IgD-negative memory B cell (primary cell): ENCODE results near the gene GNLY. TPM values are rescaled to one million over a fixed set of nuclear protein-coding genes. Genes with fewer than 3 reads are reported as not detected.
"Not testable (repeated sequence)": the region's sequence is repeated elsewhere in the genome, so short reads cannot be mapped to it uniquely, and the experiment has no call there.

Experiments
- H3K27ac Mint-ChIP-seq, 3 donors: one replicate each; pipeline ENCODE4 v1.8.0; 2020 to 2022; ENCODE audit warnings: mild to moderate bottlenecking in 3 of 3, mixed read lengths in 3 of 3, moderate library complexity in 1 of 3
- H3K27me3 Mint-ChIP-seq: one replicate; pipeline ENCODE4 v1.8.0; 2021; ENCODE audit warnings: mixed read lengths
- H3K36me3 Mint-ChIP-seq: one replicate; pipeline ENCODE4 v1.8.0; 2020; ENCODE audit warnings: mild to moderate bottlenecking, mixed read lengths
- H3K4me1 Mint-ChIP-seq, 3 donors: one replicate each; pipeline ENCODE4 v1.8.0; 2020 to 2022; ENCODE audit warnings: mixed read lengths in 3 of 3, mild to moderate bottlenecking in 1 of 3
- H3K4me3 Mint-ChIP-seq, 4 donors: one replicate each; pipeline ENCODE4 v1.8.0; 2020 to 2022; ENCODE audit warnings: mild to moderate bottlenecking in 4 of 4, mixed read lengths in 4 of 4, moderate library complexity in 3 of 4
- H3K9me3 Mint-ChIP-seq, 3 donors: one replicate each; pipeline ENCODE4 v1.8.0; 2020 to 2021; ENCODE audit warnings: mixed read lengths in 3 of 3, mild to moderate bottlenecking in 1 of 3
- polyA plus RNA-seq: library from polyadenylated mRNA; unstranded; fragments of 300-500 nt; fragmentation: Illumina TruSeq; gene quantifications from one replicate; pipeline ENCODE4 v1.2.3, GENCODE V29; 2021

GNLY gene
- polyA plus RNA-seq: 64.8 TPM

DNA sequence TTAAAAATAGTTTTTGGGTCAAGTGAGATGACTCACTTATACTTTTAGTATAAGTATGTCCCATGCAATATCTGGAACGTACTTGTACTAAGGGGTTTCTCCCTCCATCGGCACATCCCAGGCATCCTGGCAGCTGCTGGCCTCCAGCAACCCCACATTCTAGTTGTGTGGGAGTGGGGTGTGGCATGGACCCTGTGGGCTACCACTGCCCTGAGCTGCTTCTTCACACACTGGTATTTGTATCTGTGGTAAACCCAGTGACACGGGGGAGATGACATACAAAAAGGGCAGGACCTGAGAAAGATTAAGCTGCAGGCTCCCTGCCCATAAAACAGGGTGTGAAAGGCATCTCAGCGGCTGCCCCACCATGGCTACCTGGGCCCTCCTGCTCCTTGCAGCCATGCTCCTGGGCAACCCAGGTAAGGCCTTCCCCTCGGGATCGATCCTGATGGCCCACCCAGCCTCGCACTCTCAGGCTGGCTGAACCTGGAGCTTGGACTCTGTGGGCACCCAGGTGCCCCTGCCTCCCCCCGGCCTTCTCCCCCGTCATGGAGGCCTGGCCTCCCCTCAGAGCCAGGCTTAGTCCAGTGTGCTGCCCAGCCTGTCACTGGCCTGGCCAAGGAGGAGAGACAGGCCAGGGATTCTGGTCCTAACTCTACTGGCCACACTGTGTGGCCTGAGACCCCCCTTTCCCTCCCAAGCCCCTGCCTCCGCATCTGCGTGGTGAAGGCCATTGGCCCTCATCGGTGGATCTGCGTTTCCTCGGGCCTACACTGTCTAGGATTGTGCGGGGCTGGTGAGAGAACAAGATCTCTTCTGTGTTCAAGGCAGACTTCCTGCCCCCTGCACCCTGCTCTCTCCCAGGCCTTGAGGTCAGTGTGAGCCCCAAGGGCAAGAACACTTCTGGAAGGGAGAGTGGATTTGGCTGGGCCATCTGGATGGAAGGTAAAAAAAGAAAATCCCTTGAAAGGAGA, at the start of gene GNLY:
Gene GNLY (plus strand): TSS at position 307 of the 974 bp plus-strand sequence. CDS start 61 bp downstream, at position 368.
- no peaks in the 10 kb centered on the region for H3K36me3 Mint-ChIP-seq
- H3K27ac Mint-ChIP-seq: peak within 1 kb of the TSS in 1 of 3 donors; percentile 47
- H3K27me3 Mint-ChIP-seq: no peaks in the 10 kb centered on the region
- no peaks in the 10 kb centered on the region for H3K9me3 Mint-ChIP-seq
- peak within 1 kb of the TSS in 1 of 4 donors; percentile 43 for H3K4me3 Mint-ChIP-seq
- H3K4me1 Mint-ChIP-seq: peaks cover 0 to 2% (median 0%) of the 10 kb centered on the region in 3 donors

- no peak overlapping the region for H3K27ac Mint-ChIP-seq
- no peaks in the 10 kb centered on the region for H3K27me3 Mint-ChIP-seq
- H3K4me3 Mint-ChIP-seq: no peak overlapping the region
- no peaks in the 10 kb centered on the region for H3K9me3 Mint-ChIP-seq
- H3K4me1 Mint-ChIP-seq: peaks cover 19 to 23% (median 23%) of the 10 kb centered on the region in 3 donors
- peaks cover 5% of the 10 kb centered on the region for H3K36me3 Mint-ChIP-seq
Observed at GRCh38 chr2:85644909-85645308, 49.2 kb upstream of the GNLY start.

DNA sequence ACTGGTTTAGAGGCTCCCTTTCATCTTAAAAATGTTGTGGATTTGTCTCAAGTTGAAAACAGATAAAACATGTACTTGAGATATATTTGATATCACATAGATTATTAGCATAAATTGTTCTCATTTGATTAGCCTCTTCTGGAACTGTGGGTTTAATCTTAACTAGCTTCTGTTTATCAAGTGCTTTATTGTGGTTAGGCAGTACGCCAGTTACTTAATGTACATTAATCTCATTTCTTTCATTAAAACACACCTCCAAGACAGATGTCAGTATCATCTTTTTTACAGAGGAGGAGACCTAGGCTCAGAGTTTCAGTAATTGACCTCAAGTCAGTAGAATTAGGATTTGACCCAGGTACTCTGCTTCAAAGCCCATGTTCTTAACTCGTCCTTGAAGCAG, 48.0 kb upstream of the GNLY start:
- H3K9me3 Mint-ChIP-seq: no peaks in the 10 kb centered on the region
- no peak overlapping the region for H3K4me3 Mint-ChIP-seq
- H3K36me3 Mint-ChIP-seq: peaks cover 5% of the 10 kb centered on the region
- no peak overlapping the region for H3K27ac Mint-ChIP-seq
- H3K27me3 Mint-ChIP-seq: no peaks in the 10 kb centered on the region
- H3K4me1 Mint-ChIP-seq: peaks cover 19 to 23% (median 23%) of the 10 kb centered on the region in 3 donors

DNA sequence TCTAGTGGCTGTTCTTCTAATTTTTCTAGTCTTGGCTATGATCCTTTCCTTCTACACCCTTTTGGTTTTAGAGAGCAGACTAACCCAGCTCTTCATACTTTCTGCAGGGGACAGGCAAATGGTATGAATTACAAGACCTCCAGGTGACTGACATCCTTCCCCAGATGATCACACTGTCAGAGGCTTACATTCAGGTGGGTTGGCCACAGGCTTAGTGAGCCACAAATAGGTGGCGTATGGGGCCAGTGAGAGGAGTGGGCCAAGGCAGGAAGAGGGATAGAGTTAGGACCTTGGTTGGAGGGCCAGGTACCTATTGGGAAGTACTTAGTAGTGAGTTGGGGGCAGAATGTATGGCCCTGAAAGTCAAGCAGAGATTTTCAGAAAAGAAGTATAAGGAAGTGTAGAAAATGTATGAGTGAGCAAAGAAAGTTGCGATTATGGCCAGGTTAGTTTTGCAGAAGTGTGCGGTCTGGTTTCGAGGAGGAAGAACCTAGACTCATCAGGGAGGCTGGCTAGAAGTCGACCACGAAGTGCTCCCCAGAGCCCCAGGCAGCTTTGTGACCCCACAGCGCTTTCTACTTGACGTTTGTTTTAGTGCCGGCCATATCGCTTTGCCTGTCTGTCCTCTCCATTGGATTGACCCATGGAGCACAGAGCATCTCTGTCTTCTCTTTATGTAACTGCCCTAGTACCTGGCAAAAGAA, 46.2 kb upstream of the GNLY start:
- Mint-ChIP-seq H3K27me3 (no peaks in the 10 kb centered on the region), H3K27ac (peak overlapping the region; percentile 6 to 68 (median 10)), H3K9me3 (no peaks in the 10 kb centered on the region), H3K36me3 (peaks cover 5% of the 10 kb centered on the region), H3K4me3 (peak overlapping the region in 3 of 4 donors; percentile 5 to 58 (median 23)), H3K4me1 (peaks cover 19 to 23% (median 21%) of the 10 kb centered on the region in 3 donors)

DNA sequence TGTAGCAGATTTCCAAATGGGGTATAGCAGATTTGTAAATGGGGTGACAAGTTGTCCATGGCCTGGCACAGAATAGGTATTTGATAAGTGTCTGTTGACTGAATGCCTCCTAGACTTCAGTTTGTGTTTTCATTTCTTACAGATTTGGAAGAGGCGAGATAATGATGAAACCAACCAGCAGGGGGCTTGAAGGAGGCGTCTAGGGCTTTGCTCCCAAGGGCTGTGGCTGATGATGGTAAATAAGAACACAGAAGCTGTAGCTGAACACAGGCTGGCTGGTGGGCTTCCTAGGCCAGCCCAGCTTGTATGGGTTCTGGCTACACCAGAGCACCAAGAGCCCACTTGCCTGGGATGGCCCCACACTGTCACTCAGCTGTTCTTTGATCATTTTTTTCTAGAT, 45.5 kb upstream of the GNLY start:
- peaks cover 19 to 23% (median 21%) of the 10 kb centered on the region in 3 donors for H3K4me1 Mint-ChIP-seq
- H3K27me3 Mint-ChIP-seq: no peaks in the 10 kb centered on the region
- peaks cover 7% of the 10 kb centered on the region for H3K36me3 Mint-ChIP-seq
- H3K27ac Mint-ChIP-seq: peak overlapping the region in 2 of 3 donors; percentile 6 to 25
- H3K9me3 Mint-ChIP-seq: no peaks in the 10 kb centered on the region
- peak overlapping the region in 1 of 4 donors; percentile 19 for H3K4me3 Mint-ChIP-seq

DNA sequence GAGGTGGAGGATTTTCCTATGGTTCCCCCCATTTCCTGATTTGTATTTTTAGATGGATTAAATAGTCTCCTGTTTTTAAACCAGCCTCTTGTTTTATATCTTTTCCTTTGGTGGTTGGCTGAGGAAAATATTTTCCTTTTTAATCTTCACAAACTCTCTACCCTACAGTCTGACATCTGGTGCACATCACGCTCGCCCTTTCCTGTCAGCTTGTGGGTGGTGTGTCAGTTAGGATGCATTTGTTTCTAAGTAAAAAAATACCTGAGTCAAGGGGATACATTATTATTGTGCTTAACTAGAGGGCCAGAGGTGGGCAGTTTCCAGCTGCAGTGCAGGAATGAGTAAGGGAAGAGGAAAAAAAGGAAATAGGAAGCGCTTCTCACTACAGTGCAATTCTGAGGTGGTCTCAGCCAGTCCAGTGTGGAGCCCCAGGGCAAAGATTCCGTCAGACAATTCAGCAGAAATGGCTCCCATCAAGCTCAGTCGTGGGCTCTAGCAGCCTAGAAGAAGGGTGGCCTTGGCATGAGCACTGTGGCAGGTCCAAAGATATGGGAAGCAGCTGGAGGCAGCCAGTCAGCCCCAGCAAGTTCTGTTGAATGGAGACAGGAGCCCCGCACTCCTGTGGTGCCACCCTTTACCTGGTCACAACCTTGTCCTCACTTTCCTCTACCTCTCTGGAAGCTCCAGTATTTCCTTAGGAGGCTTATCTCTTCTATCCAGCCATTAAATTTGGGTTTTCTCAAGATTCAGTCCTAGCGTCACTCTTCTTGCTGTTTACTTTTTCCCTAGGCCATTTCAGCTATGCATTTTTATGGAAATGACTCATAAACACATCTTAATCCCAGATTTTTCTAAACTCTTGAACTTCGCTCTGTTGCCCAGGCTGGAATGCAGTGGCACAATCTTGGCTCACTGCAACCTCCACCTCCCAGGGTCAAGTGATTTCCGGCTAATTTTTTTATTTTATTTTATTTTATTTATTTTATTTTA, 44.7 kb upstream of the GNLY start:
- no peaks in the 10 kb centered on the region for H3K27me3 Mint-ChIP-seq
- peak overlapping the region in 1 of 4 donors; percentile 66 for H3K4me3 Mint-ChIP-seq
- peak overlapping the region in 1 of 3 donors; percentile 31 for H3K27ac Mint-ChIP-seq
- H3K4me1 Mint-ChIP-seq: peaks cover 19 to 23% (median 21%) of the 10 kb centered on the region in 3 donors
- H3K36me3 Mint-ChIP-seq: peaks cover 7% of the 10 kb centered on the region
- H3K9me3 Mint-ChIP-seq: no peaks in the 10 kb centered on the region

- no peaks in the 10 kb centered on the region for H3K27me3 Mint-ChIP-seq
- H3K4me1 Mint-ChIP-seq: peaks cover 19 to 23% (median 21%) of the 10 kb centered on the region in 3 donors
- H3K36me3 Mint-ChIP-seq: peaks cover 7% of the 10 kb centered on the region
- H3K27ac Mint-ChIP-seq: no peak overlapping the region
- no peak overlapping the region for H3K4me3 Mint-ChIP-seq
- H3K9me3 Mint-ChIP-seq: no peaks in the 10 kb centered on the region
Observed at GRCh38 chr2:85650456-85650855, 43.7 kb upstream of the GNLY start.

DNA sequence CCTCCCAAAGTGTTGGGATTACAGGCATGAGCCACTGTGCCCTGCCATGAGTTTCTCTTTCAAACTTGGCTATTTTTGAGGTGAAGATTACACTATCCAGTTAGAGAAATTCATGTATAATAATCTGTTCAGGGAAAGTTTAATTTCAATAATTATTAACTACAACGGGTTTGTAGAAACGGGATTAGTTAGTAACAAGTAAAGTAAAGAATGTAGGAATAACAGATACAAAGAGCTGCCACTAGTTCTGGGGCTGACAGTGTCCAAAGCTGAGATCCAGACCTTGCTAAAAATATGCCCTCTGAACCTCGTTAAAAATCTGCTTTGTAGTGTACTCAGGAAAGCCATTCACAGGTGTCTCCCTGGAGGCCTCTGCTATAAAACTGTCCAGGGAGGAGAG, 43.1 kb upstream of the GNLY start:
- no peaks in the 10 kb centered on the region for H3K9me3 Mint-ChIP-seq
- H3K4me3 Mint-ChIP-seq: no peak overlapping the region
- H3K27me3 Mint-ChIP-seq: no peaks in the 10 kb centered on the region
- peaks cover 19 to 23% (median 21%) of the 10 kb centered on the region in 3 donors for H3K4me1 Mint-ChIP-seq
- H3K36me3 Mint-ChIP-seq: peaks cover 8% of the 10 kb centered on the region
- no peak overlapping the region for H3K27ac Mint-ChIP-seq

GRCh38 chr2:85652056-85652455, 42.1 kb upstream of the GNLY start:
- no peak overlapping the region for H3K27ac Mint-ChIP-seq

GRCh38 chr2:85653996-85654395, 40.2 kb upstream of the GNLY start:
- H3K4me3 Mint-ChIP-seq: no peak overlapping the region
- H3K9me3 Mint-ChIP-seq: no peaks in the 10 kb centered on the region
- no peak overlapping the region for H3K27ac Mint-ChIP-seq
- H3K27me3 Mint-ChIP-seq: no peaks in the 10 kb centered on the region
- H3K36me3 Mint-ChIP-seq: peaks cover 12% of the 10 kb centered on the region
- H3K4me1 Mint-ChIP-seq: peaks cover 3 to 4% (median 3%) of the 10 kb centered on the region in 3 donors

More at GRCh38 chr2:85652056-85652455, 42.1 kb upstream of the GNLY start:
- Mint-ChIP-seq H3K27me3 (no peaks in the 10 kb centered on the region), H3K36me3 (peaks cover 8% of the 10 kb centered on the region), H3K4me3 (peak overlapping the region in 1 of 4 donors; percentile 3), H3K4me1 (peaks cover 18 to 21% (median 18%) of the 10 kb centered on the region in 3 donors), H3K9me3 (no peaks in the 10 kb centered on the region)

DNA sequence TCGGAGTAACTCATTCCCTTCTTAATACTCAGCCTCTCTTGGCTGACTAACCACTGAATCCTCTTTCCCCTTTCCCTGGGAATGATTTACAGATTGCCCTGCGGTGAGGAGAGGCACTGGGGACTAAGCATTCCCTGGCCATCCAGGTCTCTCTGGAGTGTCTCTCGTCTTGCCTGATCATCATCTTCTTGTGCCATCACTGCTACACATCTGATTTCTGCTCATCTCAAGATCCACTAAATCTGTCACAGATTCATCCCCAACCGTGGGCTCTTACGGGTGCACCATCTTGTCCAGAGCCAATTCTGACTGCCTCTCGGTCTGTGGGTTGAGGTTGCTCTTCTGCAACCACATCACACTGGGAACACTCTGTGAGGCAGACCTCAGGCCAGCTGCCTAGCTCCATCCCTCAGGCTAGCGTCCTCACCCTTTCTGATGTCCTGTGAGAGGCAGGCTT, 38.2 kb upstream of the GNLY start:
- Mint-ChIP-seq H3K36me3 (peaks cover 8% of the 10 kb centered on the region), H3K4me1 (no peaks in the 10 kb centered on the region), H3K27ac (no peak overlapping the region), H3K9me3 (no peaks in the 10 kb centered on the region), H3K4me3 (no peak overlapping the region), H3K27me3 (no peaks in the 10 kb centered on the region)

GRCh38 chr2:85656468-85656867, 37.7 kb upstream of the GNLY start:
- no peaks in the 10 kb centered on the region for H3K9me3 Mint-ChIP-seq
- H3K4me1 Mint-ChIP-seq: no peaks in the 10 kb centered on the region
- H3K36me3 Mint-ChIP-seq: peaks cover 8% of the 10 kb centered on the region
- H3K27ac Mint-ChIP-seq: no peak overlapping the region
- H3K4me3 Mint-ChIP-seq: no peak overlapping the region
- no peaks in the 10 kb centered on the region for H3K27me3 Mint-ChIP-seq

DNA sequence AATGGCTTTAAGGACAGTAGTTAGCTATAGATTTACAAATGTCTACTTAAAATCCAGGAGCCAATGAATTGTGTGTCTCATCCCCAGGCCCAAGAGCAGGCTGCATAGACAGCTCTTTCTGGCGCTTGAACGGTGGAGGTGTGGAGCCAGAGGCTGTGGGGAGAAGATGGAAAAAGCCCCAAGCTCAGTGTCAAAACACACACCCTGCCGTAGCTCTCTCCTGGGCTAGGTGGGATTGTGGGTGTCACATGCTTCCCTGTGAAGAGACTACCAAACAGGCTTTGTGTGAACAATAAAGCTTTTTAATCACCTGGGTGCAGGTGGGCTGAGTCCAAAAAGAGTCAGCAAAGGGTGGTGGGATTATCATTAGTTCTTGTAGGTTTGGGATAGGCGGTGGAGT, 36.8 kb upstream of the GNLY start:
- not testable (repeated sequence) for H3K27ac Mint-ChIP-seq, H3K4me1 Mint-ChIP-seq, H3K27me3 Mint-ChIP-seq, H3K36me3 Mint-ChIP-seq, H3K4me3 Mint-ChIP-seq, H3K9me3 Mint-ChIP-seq

DNA sequence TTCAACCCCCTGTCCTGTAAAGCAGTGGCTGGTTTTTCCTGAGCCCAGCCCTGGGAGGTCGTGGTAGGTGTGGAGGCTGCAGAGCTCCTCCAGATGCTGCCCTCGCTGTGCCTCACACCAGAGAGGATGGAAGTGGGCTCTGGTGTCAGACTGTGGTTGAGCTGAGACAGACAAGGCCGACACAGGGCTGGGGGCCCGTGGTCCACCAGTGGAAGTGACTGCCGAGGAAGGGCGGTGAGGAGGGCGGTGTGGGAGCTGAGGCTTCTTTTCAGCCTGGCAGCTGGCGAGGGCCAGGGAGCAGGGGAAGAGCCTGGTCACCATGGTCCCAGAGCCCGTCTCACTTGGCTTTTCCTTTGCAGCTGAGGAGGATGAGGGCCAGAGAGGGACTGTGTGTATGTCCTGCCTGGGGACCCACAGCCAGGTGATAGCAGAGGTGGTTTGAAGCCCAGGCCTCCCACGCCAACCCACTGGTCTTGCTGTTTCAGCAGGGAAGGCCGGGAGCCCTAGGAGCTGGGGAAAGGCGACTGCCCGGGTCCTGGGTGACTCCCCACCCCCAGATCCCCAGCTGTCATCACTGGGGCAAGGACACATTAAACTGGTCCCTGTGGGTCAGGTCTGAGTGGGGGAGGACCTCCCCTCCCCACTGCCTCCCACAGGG, 34.7 kb upstream of the GNLY start:
- H3K27me3 Mint-ChIP-seq: no peaks in the 10 kb centered on the region
- H3K4me1 Mint-ChIP-seq: no peaks in the 10 kb centered on the region
- H3K36me3 Mint-ChIP-seq: peaks cover 6% of the 10 kb centered on the region
- H3K4me3 Mint-ChIP-seq: no peak overlapping the region
- H3K27ac Mint-ChIP-seq: no peak overlapping the region
- no peaks in the 10 kb centered on the region for H3K9me3 Mint-ChIP-seq
